Hippocampal formation (tissue), 2 donors: ENCODE measurements around the gene PARN.
"Not testable (repeated sequence)": the region's sequence is repeated elsewhere in the genome, so short reads cannot be mapped to it uniquely, and the experiment has no call there.

Source experiments
- DNase-seq, 2 donors: peaks; one replicate each; lab custom pipeline; 2025; lab: John Stamatoyannopoulos, UW

The PARN gene

GRCh38 chr16:14400978-14401710 lies 228.9 kb downstream of the PARN start:
- not testable (repeated sequence) for DNase-seq

- no peak for DNase-seq
Measured at GRCh38 chr16:14400285-14400977, 229.6 kb downstream of the PARN start.

GRCh38 chr16:14399378-14400284 lies 230.4 kb downstream of the PARN start:
- DNase-seq: no peak

- DNase-seq: no peak
Measured at GRCh38 chr16:14398014-14398717, 231.9 kb downstream of the PARN start.

GRCh38 chr16:14395710-14396304 lies 234.3 kb downstream of the PARN start:
- not testable (repeated sequence) for DNase-seq

- no peak for DNase-seq
Measured at GRCh38 chr16:14394834-14395233, 235.2 kb downstream of the PARN start.

GRCh38 chr16:14392960-14393359 lies 237.1 kb downstream of the PARN start:
- DNase-seq: no peak

- no peak for DNase-seq
Measured at GRCh38 chr16:14389359-14389758, 240.7 kb downstream of the PARN start.

GRCh38 chr16:14388243-14388642 lies 241.8 kb downstream of the PARN start:
- no peak for DNase-seq

GRCh38 chr16:14386115-14386514 lies 243.9 kb downstream of the PARN start:
- no peak for DNase-seq
